ENCODE data around the gene RPL29.

RPL29 gene

GRCh38 chr3:51944451-51945021, 51.2 kb downstream of the RPL29 start:
- DNase-seq: no peak
